Stimulated activated CD4-positive, alpha-beta T cell treated with anti-CD3 and anti-CD28 coated beads, TNF-alpha, amount 100 ng/mL, for 24 hours (primary cell): ENCODE measurements around the gene TBC1D10B.
A peak's percentile ranks its signal among the peaks of the same experiment; 100 is the strongest.
"Not testable (repeated sequence)": the region's sequence is repeated elsewhere in the genome, so short reads cannot be mapped to it uniquely, and the experiment has no call there.

Experiments
- DNase-seq, 3 experiments: peaks; one replicate each; pipeline ENCODE4 v3.0.0-alpha.2; 2020; ENCODE audit warnings: low read depth in 3 of 3

Gene TBC1D10B

GRCh38 chr16:30397776-30398660, 27.7 kb upstream of the TBC1D10B start:
- no peak for DNase-seq

DNA sequence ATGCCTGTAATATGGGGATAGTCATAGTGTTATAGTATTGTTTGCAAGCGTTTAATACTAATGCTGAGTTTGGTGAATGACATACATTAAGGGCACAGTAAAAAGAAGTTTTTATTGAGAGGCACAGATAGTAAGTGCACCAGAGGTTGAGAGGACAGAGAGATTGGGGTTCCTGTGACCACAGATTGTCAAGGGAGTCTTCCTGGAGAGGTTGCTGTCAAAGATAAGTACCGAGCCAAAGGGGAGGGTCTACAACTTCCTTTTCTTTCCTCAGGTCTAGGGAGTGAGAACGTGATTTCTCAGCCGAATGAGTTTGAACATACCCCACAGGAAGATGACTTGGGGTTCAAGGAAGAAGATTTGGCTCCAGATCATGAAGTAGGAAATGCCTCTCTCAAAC, 26.8 kb upstream of the TBC1D10B start:
- DNase-seq, result no peak

DNA sequence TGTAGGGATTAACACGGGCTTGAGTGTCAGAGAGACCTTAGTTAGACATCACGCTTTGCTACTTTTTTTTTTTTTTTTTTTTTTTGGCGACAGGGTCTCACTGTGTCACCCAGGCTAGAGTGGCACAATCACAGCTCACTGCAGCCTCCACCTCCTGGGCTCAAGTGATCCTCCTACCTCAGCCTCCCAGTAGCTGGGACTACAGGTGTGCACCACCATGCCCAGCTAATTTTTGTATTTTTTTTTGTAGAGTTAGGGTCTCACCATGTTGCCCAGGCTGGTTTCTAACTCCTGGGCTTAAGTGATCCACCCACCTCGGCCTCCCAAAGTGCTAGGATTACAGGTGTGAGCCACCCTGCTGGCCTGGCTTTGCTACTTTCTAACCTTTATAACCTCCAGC, 26.3 kb upstream of the TBC1D10B start:
- not testable (repeated sequence) for DNase-seq

DNA sequence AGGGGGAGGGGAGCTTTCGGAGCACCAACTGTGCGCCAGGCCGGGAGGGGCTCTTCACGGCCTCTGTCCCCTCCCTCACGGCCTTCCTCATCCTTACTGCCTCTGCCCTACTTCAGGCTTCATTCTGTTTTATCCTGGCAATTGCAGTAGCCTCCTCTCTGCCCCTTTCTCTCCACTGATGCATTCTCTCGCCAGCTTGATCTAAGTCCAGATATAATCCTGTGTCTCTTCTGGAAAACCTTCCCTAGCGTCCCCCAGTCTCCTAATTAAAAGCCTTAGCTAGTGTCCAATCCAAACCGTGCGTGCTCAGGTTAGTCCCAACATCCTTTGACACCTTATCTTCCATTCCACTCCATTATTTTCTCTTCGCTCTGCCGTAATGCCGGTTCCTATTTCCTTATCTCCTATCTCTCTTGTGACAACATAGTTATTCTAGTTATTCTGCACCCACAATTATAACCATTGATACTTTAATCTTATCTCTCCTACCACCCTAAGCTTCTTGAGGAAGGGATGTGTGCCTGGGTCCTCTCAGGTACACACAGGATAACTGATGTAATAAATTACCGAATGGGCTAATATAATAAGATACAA, 25.8 kb upstream of the TBC1D10B start:
- no peak for DNase-seq

DNA sequence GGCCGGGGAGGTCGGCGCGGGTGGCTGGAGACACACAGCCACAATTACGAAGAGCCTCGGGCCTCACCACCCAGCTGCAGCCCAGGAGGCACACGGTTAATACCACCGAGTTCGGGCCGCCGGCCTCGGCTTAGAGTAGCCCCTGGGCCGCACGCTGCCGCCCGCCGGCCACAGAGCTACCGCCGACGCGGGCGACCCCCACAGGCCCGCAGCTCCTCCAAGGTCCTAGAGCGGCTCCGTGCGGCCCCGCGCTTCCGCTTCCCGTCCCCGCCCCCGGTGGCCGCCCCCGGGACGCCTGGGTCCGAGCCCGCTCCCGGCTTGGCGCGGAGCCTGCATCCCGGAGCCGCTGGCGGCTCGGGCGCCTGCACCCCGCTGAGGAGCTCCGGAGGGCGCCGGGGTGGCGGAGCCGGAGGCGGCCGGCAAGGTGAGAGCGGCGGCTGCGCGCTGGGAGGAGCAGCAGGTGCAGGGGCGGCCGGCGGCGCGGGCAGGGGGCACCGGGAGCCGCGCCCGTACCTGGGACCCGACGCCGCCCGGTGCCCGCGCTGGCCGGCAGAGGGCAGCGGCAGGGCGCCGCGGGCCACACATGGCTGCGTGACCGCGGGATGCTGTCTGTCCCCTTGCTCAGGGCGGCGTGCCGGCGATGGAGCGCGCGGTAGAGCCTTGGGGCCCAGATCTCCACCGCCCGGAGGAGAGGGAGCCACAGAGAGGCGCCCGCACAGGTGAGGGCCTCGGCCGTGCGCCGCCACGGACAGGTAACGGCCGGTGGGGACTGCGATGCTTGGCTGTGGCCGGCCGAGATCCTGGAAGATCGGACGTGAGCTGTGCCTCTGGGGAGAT, 25.1 kb upstream of the TBC1D10B start, which contains the start of gene ZNF48:
ZNF48 (plus strand) TSS at position 266 of the 837 bp plus-strand sequence; CDS start at position 641, 375 bp downstream.
- DNase-seq, result peak in 2 of 3 experiments; percentile 16 to 61

- no peak for DNase-seq
Measured at GRCh38 chr16:30394592-30395154, 24.4 kb upstream of the TBC1D10B start.

DNA sequence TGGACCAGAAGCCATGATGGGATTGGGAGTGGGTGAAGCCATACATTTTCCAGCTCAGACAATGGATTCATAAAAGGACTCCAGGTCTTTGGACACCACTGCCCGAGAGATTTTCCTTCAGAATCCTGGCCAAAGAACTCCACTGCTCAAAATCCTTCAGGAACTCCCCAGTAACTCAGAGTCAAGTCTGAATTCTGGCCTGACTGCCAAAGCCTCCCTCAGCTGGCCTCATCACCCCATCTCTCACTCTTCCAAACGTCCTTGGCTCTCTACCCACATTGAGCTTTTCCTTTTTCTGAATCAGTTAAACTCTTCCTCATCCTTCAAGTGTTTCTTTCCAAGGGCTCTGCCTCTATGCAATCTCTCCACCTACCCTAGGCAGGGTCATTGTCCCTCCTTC, 13.2 kb upstream of the TBC1D10B start:
- DNase-seq, result no peak

DNA sequence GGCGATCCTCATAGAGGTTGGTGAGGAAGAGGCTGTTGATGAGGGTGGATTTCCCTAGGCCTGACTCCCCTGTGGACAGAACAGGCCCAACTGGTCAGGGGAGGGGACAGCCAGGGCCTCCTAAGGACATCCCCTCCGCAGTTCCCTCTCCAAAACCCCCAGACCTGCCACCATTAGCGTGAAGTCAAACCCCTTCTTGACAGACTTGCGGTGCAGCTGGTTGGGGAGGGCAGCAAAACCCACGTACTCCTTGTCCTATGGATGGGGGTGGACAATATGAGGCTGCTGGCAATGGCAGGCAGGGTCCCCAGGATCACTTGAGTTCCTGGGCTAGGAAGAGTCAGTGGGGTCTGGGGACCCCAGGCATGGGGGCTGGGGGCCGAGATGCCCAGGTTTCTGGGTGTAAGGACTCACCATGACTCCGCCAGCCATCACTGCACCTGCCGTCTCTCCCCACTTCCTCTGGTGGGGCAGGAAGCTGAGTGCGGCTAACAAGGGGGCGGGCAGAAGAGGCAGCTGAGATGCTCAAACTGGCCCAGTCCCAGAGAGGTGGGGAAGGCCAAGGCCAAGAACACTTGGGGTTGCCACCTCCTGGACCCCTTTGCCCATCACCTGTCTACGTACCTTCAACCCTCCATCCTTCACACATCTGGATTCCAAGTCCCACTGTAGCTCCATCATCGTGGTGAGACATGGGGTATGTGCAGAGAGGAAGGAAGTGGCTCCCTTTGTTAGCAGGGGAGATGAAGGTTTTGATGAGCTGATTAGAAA, 12.0 kb upstream of the TBC1D10B start, which contains the start of gene SEPTIN1:
SEPTIN1 (minus strand) TSS at position 451 of the 771 bp plus-strand sequence; CDS start at position 432, 19 bp downstream.
- peak; percentile 53 to 80 (median 58) for DNase-seq

GRCh38 chr16:30381291-30382041, 11.2 kb upstream of the TBC1D10B start:
- no peak for DNase-seq

DNA sequence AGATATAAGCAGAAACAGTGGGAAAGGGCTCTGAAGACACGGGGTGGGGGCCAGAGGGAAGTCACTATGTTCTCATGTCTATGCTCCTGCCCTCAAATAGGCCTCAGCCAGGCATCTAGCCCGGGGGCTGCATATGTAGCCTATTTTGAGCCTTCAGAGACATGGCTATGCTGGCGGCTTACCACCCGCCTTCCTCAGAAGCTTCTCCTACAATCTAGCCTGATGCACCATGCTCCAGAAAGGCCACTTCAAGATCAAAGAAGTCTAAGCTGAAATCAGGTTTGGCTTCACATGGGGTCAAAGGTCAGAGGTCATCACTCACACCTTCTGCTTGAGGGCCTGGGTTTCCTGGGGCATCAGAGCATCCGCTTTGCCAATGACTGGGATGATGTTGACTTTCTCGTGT, 10.5 kb upstream of the TBC1D10B start:
- DNase-seq, result no peak

DNA sequence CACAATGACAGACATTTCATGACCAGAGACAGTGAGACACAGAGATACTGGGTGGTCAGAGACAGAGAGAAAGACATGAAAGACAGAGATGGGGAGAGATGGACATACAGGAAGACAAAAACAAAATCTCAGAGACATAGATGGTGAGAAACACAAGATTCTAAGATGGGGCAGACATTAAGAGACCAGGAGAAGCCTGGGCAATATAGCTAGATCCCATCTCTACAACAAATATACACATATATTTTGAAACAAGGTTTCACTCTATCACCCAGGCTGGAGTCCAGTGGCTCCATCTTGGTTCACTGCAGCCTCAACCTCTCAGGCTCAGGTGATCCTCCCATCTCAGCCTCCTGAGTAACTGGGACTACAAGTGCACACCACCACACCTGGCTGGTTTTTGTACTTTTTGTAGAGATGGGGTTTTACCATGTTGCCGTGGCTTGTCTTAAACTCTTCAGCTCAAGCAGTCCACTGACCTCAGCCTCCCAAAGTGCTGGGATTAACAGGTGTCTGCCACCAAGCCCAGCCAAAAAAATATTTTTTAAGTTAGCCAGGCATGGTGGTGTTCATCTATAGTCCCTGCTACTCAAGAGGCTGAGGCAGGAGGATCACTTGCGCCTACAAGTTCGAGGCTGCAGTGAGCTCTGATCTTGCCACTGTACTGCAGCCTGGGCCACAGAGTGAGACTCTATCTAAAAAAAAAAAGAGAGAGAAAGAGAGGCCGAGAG, 9.9 kb upstream of the TBC1D10B start:
- DNase-seq, result no peak

GRCh38 chr16:30379158-30379783, 9.0 kb upstream of the TBC1D10B start:
- DNase-seq, result no peak

DNA sequence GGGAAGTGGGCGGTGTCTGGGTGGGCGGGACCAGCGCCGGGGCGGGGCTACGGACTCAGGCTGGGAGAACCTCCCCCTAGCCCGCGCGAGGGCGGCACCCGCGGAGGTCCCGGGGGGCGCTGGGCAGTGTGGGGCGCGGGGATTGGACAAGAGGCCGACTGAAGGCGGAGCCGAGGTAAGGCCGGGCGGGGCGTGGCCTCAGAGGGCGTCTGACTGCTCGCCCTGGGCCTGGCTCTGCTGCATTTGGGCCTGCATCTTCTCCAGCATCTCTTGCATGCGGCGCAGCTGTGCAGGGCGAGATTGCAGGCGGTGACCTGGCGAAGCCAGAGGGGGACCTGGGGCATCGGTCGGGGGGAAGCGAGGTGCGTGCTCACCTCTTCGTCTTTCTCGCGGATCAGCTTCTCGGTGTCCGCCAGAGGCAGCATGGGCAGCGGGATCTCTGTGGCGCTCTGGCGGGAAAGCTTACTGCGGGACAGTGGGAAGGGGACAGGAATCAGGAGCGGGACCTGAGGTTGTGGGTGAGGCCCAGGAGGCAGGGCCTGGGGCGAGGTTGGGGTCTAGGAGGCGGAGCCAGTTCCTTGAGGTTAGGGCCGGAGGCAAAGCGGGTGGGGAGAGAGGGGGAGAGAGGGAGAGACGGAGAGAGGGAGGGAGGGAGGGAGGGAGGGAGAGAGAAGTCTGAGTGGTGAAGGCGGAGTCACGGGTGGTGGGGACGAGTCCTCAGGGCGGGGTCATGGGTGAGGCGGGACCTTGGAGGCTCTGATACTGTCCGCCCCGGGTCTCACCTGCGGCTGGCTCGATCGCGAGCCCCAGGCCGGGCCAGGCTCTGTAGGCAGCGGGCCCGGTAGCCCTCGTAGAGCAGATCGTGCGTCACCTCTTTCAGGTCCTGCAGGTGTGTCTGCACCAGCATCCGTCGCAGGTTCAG, 8.2 kb upstream of the TBC1D10B start:
- DNase-seq, result peak; percentile 97 to 99 (median 99)

DNA sequence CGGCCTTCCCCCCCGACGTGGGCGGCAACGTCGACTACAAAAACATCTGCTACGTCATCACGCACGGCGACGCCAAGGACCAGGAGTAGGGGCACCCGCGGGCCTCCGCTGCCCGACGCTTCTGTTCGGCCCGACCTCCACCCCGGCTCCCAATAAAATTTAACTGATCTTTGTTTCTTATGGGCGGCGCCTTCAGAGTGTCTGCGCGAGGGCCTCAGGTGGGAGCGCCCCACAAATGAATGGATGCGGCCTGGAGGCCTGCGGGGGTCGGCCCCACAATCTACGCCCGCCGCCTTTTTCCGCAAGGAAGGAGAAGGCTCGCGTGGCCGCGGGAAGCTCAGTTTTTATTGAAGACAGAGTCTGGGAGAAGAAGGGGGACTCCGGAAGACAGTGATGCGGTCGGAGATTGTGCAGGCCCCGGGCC, 7.5 kb upstream of the TBC1D10B start:
- peak; percentile 62 to 85 (median 71) for DNase-seq

DNA sequence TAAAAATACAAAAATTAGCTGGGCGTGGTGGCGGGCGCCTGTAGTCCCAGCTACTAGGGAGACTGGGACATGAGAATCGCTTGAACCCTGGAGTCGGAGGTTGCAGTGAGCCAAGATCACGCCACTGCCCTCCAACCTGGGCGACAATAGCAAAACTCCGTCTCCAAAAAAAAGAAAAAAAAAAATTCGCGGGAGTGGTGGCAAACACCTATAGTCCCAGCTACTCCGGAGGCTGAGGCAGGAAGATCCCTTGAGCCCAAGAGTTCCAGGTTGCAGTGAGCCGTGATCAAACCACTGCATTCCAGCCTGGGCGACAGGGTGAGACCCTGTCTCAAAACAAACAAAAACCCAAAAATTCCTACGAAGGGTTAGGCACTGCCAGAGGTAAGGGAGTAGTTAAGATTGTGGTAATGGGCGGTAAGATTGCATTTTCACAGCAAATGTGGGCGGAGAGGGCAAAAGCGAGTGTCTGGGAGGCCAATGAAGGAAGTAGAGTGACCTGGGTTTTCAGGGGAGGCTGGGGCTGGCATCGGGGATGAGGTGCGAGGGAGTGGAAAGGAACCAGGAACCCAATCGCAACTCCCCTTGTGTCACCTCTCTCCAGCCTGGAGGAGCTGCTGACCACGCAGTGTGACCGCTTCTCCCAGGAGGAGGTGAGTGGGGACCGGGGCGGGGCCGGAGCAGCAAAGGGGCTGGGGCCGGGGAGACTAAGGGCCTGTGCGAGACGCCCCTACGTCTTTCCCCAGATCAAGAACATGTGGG, 6.9 kb upstream of the TBC1D10B start:
- DNase-seq, result no peak

DNA sequence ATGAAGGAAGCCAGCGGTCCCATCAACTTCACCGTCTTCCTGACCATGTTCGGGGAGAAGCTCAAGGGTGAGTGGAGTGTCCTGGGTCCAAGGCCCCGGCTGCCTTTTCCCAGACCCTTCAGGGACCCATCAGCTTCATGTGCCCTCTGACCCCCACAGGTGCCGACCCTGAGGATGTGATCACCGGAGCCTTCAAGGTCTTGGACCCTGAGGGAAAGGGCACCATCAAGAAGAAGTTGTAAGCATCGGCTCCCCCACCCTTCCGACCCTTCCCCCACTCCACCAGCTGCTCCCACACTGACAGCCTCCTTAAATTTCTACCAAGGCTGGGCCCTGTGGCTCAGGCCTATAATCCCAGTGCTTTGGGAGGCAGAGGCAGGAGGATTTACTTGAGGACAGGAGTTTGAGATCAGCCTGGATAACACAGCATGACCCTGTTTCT, 6.2 kb upstream of the TBC1D10B start:
- DNase-seq, result no peak

- DNase-seq, result no peak
Measured at GRCh38 chr16:30375864-30376263, 5.6 kb upstream of the TBC1D10B start.
